HG03575 (cell line): ENCODE data around the gene ENGASE.
"Not testable (repeated sequence)": the region's sequence is repeated elsewhere in the genome, so short reads cannot be mapped to it uniquely, and the experiment has no call there.

Experiments used
- ATAC-seq: cut with Tn5 transposase; IDR thresholded peaks from one replicate; pipeline ENCODE4 v1.9.1; 2021; ENCODE audit not compliant: unreplicated experiment, insufficient number of reproducible peaks, low FRiP score; ENCODE audit errors: extremely low read depth

The ENGASE gene

GRCh38 chr17:79049821-79050220, 24.8 kb upstream of the ENGASE start:
- ATAC-seq = no peak

GRCh38 chr17:79050551-79050950, 24.1 kb upstream of the ENGASE start:
- ATAC-seq = no peak

DNA sequence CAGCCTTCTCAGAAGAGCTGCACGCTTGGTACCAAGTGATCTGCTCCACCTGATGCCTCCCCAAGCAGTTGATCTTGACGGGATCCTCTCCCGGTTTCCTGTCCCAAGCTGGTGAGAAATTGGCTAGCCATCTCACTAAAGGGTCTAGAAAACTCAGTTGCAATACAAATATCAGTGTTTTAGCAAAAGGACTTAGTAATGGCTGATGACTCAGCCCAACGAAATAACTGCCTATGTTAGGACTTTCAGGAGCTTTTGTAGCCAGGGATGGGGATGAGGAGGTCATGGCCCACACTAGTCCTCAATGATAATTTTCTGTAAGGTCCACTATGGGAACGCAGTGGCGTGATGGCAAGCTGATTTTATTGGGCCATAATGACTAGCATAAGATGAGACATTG, 23.3 kb upstream of the ENGASE start:
- ATAC-seq = no peak

DNA sequence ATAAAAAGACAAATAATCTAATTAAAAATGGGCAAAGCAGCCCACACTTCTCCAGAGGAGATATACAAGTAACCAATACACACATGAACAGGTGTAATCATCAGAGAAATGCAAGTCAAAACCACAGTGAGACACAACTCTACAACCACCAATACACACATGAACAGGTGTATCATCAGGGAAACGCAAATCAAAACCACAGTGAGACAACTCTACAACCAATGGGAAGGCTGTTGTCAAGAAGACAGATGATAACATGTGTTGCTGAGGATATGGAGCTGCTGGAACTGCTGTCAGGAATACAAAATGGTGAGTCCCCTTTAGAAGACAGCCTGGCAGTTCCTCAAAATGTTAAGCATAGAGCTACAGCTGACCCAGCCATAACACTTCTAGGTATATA, 22.5 kb upstream of the ENGASE start:
- ATAC-seq = no peak

GRCh38 chr17:79053251-79053925, 21.2 kb upstream of the ENGASE start:
- no peak for ATAC-seq

DNA sequence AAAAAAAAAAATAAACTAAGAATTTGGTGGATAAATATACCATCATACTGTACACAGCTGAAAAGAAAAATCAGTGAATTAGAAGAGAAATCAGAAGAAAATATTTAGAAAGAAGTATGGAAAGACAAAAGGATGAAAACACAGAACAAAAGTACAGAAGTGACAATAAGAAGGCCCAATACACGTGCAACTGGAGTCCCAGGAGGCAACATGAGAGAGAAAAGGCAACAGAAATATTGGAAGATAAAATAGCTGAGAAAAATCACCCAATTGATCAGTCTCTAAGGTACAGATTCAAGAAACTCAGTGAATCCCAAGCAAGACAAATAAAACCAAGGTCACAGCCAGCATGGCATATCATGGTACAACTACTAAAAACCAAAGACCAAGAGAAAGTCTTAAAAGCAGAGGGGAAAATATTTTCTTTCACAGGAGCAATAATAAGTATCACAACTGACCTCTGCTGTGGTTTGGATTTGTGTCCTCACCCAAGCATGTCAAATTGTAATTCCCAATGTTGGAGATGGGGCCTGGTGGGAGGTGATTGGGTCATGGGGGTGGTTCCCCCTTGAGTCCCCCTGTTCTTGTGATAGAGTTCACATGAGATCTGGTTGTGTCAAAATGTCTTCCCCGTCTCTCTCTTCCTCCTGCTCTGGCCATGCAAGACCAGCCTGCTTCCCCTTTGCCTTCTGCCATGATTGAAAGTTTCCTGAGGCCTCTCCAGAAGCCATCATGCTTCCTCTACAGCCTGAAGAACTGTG, 20.2 kb upstream of the ENGASE start:
- no peak for ATAC-seq

- no peak for ATAC-seq
Measured at GRCh38 chr17:79055197-79055596, 19.4 kb upstream of the ENGASE start.

DNA sequence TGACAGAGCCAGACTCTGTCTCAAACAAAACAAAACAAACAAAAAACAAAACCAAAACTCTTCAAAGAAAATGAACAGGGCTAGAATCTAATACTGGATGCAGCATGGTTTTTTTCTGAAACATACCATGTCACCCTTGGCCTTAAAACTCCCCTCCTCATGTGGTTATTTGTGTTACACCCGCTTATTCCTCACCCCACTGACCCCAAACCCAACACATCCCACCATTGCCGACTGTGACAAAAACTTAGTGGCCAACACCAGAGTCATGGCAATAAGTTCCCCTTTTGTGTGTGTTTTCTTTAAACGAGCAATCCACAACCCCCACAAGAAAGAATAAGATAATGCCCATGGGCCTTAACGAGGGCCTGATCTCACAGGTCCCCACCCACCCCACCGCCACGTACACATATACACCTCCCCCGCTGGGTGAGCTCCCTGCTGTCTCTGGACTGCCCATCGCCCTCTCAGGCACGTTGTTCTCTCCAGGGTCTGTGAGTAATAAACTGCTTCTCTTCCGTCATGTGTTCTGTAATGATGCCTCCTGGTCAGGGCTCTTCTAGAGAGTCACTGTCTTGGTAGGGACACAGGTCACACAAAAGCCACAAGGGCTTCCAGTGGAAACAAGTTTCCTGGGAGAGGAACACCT, 16.8 kb upstream of the ENGASE start:
- ATAC-seq = no peak

GRCh38 chr17:79062691-79063090, 11.9 kb upstream of the ENGASE start:
- no peak for ATAC-seq

GRCh38 chr17:79064026-79064425, 10.6 kb upstream of the ENGASE start:
- ATAC-seq = no peak

DNA sequence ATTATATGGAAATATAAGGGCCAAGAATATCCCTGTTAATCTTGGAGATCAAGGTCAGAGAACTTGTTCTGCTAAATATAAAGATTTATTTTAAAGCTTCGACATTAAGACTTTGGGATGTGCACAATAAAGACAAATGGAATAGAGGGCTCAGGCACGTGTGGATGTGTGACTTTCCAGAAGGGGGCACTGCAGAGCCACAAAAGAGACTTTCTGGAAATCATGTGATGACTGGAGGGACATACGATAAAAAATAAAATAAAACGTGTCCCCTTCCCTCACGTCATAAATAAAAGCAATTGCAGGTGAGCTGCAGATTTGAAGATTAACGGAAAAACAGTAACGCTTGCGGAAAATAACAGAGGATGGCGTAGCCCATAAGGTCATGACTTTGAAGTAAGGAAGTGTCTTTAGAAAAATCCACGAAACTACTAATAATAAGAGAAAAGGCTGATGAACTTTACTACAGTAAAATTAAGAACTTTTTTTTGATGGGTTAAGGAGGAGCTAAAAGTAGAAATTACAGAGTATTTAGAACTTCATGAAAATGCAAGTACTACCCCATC, 9.4 kb upstream of the ENGASE start:
- no peak for ATAC-seq

- no peak for ATAC-seq
Measured at GRCh38 chr17:79066963-79067362, 7.7 kb upstream of the ENGASE start.

GRCh38 chr17:79070266-79070880, 4.3 kb upstream of the ENGASE start:
- ATAC-seq = no peak

DNA sequence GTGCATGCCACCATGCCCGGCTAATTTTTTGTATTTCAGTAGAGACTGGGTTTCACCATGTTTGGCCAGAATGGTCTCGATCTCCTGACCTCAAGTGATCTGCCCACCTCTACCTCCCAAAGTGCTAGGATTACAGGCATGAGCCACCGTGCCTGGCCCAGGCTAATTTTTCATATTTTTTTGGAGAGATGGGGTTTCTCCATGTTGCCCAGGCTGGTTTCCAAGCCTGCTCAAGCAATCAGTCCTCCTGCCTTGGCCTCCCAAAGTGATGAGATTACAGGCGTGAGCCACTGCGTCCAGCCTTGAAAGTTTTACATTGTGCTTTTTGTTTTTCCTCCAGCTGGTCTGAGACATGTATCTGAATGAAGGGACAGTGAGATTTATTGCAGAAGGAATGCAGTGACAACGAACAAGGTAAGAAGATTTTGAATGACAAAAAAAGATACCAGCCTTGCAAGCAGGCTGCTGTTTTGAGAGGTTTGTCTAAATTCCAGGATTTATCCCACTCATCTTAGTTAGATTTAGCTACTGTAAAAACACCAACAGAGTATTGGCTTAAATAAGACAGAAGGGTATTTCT, 3.4 kb upstream of the ENGASE start:
- ATAC-seq = no peak

DNA sequence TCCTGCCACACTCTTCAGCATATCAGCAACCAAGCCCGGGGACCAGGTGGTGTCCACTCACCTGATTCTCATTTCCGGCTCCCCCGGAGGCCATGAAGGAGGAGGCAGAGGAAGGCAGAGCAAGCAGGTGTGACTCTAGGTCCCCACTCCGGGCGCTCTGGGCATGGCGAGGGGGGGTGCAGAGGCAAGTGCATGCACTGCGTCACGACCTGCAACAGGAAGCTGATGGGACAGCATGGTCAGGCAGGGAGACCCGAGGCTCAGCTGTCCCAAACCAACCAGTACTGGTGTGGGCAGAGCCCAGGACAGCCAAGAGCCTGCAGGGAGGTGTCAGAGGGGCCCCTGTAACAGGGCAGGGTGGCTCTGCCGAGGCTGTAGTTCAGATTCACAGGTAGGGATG, 2.1 kb upstream of the ENGASE start:
- ATAC-seq = no peak

- ATAC-seq = no peak
Measured at GRCh38 chr17:79073016-79073705, 1.5 kb upstream of the ENGASE start.

DNA sequence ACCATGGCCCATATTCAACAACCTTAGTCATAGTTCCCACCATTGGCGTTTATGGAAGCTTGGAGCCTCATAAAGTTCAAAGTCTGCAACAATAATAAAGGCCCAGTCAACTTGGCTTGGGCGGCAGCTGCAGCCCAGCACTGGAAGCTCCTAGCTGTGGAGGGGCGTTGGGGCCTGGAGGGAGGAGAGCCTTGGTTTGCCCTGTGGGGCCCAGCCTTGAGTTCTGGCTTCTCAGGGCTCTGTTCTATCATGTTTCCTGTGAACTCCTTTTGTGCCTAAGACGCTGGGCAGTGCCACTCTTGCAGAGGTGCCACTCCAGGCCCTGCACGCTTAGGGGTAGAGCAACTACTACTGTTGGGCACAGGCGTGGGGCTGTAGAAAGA, 927 bp upstream of the ENGASE start:
- no peak for ATAC-seq

DNA sequence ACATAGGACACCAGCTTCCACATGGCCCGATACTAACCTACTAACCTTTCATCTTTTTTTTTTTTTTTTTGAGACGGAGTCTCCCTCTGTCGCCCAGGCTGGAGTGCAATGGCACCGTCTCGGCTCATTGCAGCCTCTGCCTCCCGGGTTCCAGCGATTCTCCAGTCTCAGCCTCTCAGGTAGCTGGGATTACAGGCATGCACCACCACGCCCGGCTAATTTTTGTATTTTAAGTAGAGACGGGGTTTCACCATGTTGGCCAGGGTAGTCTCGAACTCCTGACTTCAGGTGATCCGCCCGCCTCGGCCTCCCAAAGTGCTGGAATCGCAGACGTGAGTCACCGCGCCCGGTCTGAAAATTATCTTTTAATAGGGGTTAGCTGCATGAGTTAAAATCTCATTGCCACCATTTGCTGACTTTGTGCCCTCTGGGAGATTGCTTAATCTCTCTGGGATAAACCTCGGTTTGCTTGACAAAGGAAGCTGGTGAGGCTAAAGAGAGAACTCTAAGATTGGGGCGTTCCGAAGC, 439 bp upstream of the ENGASE start:
- ATAC-seq = not testable (repeated sequence)

DNA sequence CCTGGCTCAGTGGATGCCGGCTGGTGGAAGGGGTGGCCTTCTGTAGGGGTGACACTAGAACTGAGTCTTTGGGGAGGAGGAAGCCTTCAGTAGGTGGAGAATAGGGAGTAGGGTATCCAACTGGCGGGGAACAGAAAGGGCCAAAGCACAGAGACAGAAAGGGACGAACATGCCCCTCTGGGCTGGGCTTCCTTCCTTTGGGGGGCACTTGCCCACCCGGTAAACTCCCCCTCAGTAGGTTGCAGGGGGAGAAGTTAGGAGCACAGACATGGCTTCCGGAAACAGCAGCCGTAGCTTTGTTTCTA, 774 bp downstream of the ENGASE start:
- no peak for ATAC-seq
